Cardiac septum (tissue), 1 donor: Measurements from ENCODE around the gene PSMD3. TPM values are rescaled to one million over a fixed set of nuclear protein-coding genes. Genes with fewer than 3 reads are reported as not detected.
"Not testable (repeated sequence)": the region's sequence is repeated elsewhere in the genome, so short reads cannot be mapped to it uniquely, and the experiment has no call there.

Experiments used
- DNase-seq: peaks from one replicate; pipeline ENCODE4 v3.0.0-alpha.2; 2020; ENCODE audit warnings: low spot score
- intact Hi-C: fragments of 100-400 bp; cut with DNase I; formaldehyde crosslinking; loops from one replicate; pipeline ENCODE4 v1.14.0; 2022
- long read RNA-seq: library from polyadenylated mRNA; unstranded; transcript quantifications from one replicate; pipeline ENCODE4 v2.0.0, GENCODE V29; 2021
- total RNA-seq: library from RNA; stranded (reverse); fragmentation: NEBNext Ultra II Directional; extraction: Animal tissue kit (Norgen Biotek cat#: 25700); gene quantifications from one replicate; pipeline ENCODE4 v1.2.1, GENCODE V29; 2021
- donor health status: DM: no; HTN: no; CAD: no.

PSMD3 gene
- total RNA-seq: 85.2 TPM
- long read RNA-seq, transcript PSMD3-201 (12 exons, 2,158 nt): major isoform, 87 of 116 reads
- long read RNA-seq, partial matches to known transcripts: 20 of 116 reads
- long read RNA-seq, other reads (novel, unspliced or antisense): 9 of 116 reads

- DNase-seq: peak; percentile 98
- intact Hi-C loops: loop anchor here (1.0 to 2.0 kb wide), 2 partner anchors 28 to 53 kb away; partner anchors contain the start of genes LRRC3C and ORMDL3
These were observed at the start of gene PSMD3 for GRCh38 chr17:39980351-39981206. TSS of gene PSMD3 (plus strand) at chr17:39980807. CDS start at chr17:39980971, 164 bp downstream.

- intact Hi-C loops: no loop called here
- DNase-seq: peak; percentile 80
These were observed 46.7 kb upstream of the PSMD3 start for GRCh38 chr17:39933912-39934311.

GRCh38 chr17:39934324-39934723, 46.3 kb upstream of the PSMD3 start:
- no peak for DNase-seq
- intact Hi-C loops: no loop called here

GRCh38 chr17:39935909-39936308, 44.7 kb upstream of the PSMD3 start:
- no peak for DNase-seq
- intact Hi-C loops: no loop called here

GRCh38 chr17:39937447-39937846, 43.2 kb upstream of the PSMD3 start:
- no peak for DNase-seq
- intact Hi-C loops: no loop called here

GRCh38 chr17:39938140-39938869, 42.3 kb upstream of the PSMD3 start:
- intact Hi-C loops: no loop called here
- DNase-seq: no peak

GRCh38 chr17:39939106-39939505, 41.5 kb upstream of the PSMD3 start:
- DNase-seq: no peak
- intact Hi-C loops: no loop called here

- intact Hi-C loops: no loop called here
- DNase-seq: no peak
These were observed 40.8 kb upstream of the PSMD3 start for GRCh38 chr17:39939588-39940419.

- intact Hi-C loops: no loop called here
- DNase-seq: no peak
These were observed 36.8 kb upstream of the PSMD3 start for GRCh38 chr17:39943702-39944392.

- no peak for DNase-seq
- intact Hi-C loops: no loop called here
These were observed 36.3 kb upstream of the PSMD3 start for GRCh38 chr17:39944393-39944711.

- no peak for DNase-seq
- intact Hi-C loops: no loop called here
These were observed 33.9 kb upstream of the PSMD3 start for GRCh38 chr17:39946551-39947330.

GRCh38 chr17:39948489-39948828, 32.1 kb upstream of the PSMD3 start:
- intact Hi-C loops, DNase-seq: not testable (repeated sequence)

- intact Hi-C loops: no loop called here
- DNase-seq: no peak
These were observed 31.6 kb upstream of the PSMD3 start for GRCh38 chr17:39949028-39949427.

- no peak for DNase-seq
These were observed 29.7 kb upstream of the PSMD3 start for GRCh38 chr17:39950871-39951348.

GRCh38 chr17:39951924-39952679, 28.5 kb upstream of the PSMD3 start:
- no peak for DNase-seq
- intact Hi-C loops: loop anchor here (2.0 kb wide), 2 partner anchors 25 to 29 kb away; partner anchors contain the start of genes LRRC3C, ORMDL3 and PSMD3

More at GRCh38 chr17:39950871-39951348, 29.7 kb upstream of the PSMD3 start:
- intact Hi-C loops: no loop called here

GRCh38 chr17:39952680-39953470, 27.7 kb upstream of the PSMD3 start:
- DNase-seq: peak; percentile 100
- intact Hi-C loops: loop anchor here (2.0 kb wide), 2 partner anchors 26 to 28 kb away; partner anchors contain the start of genes LRRC3C, ORMDL3 and PSMD3

GRCh38 chr17:39953471-39953888, 27.1 kb upstream of the PSMD3 start:
- intact Hi-C loops: loop anchor here (2.0 kb wide), 2 partner anchors 27 kb away; partner anchors contain the start of genes LRRC3C, ORMDL3 and PSMD3
- DNase-seq: no peak
